K562 (cell line): ENCODE data around the gene SCAMP5. TPM values are rescaled to one million over a fixed set of nuclear protein-coding genes. Genes with fewer than 3 reads are reported as not detected.
A peak's percentile ranks its signal among the peaks of the same experiment; 100 is the strongest.

Source experiments
- ATAC-seq: fragments of 200-7000 bp; cut with Tn5 transposase; 3 replicates; pipeline ENCODE4 v1.9.1; 2020; ENCODE audit warnings: moderate library complexity
- BruUV-seq: library from RNA; stranded (reverse); fragments of 400-500 nt; replicated peaks from 2 replicates; lab custom pipeline; 2021; lab: Mats Ljungman, UMichigan
- CTCF ChIA-PET: fragments of 300-600 bp; formaldehyde crosslinking; extraction: SDS; loops from one replicate; lab custom pipeline; 2021; ENCODE audit warnings: low intra/inter-chr PET ratio; lab: Yijun Ruan, JAX
- POLR2A ChIA-PET: fragments of 300-600, 350-650 bp; sonication (Branson Sonifier 250); formaldehyde crosslinking; extraction: SDS; loops from one replicate; lab custom pipeline; 2021; ENCODE audit warnings: antibody characterized with exemption, inconsistent platforms; lab: Yijun Ruan, JAX
- DNase-seq, 4 experiments: peaks; one replicate each; pipeline versions ENCODE4 v3.0.0 to v3.0.0-alpha.2; 2011 to 2018; ENCODE audit warnings: low spot score in 3 of 4, mixed read lengths in 3 of 4; ENCODE audit errors: extremely low read depth in 1 of 4
- FAIRE-seq: peaks from 2 replicates; lab custom pipeline; 2011; peaks lifted over from hg19 to GRCh38; lab: Jason Lieb, UNC
- H2AFZ ChIP-seq: 2 replicates; pipeline ENCODE4 v1.6.0; 2011; ENCODE audit warnings: low read depth, low read length, control low read depth, inconsistent platforms
- H3K27ac ChIP-seq: fragments of 200-600 bp; 3 replicates; pipeline ENCODE4 v1.8.0; 2011; ENCODE audit warnings: low read depth, mild to moderate bottlenecking, control low read depth, inconsistent platforms, low read length, moderate library complexity, mixed read lengths; ENCODE audit errors: extremely low read depth
- H3K27me3 ChIP-seq, 2 experiments: fragments of 300-600 bp in 1 of 2; 2 replicates in 1 of 2; 3 replicates in 1 of 2; pipeline versions ENCODE4 v1.6.0 to v1.8.0; 2011; ENCODE audit warnings: inconsistent platforms in 2 of 2, low read length in 2 of 2, mild to moderate bottlenecking in 1 of 2, mixed read lengths in 1 of 2, moderate library complexity in 1 of 2; ENCODE audit not compliant: control insufficient read depth in 2 of 2, insufficient read depth in 2 of 2
- H3K36me3 ChIP-seq: fragments of 300-600 bp; 3 replicates; pipeline ENCODE4 v1.8.0; 2011; ENCODE audit warnings: mild to moderate bottlenecking, low read length, inconsistent platforms; ENCODE audit not compliant: control insufficient read depth, insufficient read depth
- H3K4me1 ChIP-seq, 2 experiments: fragments of 200-600 bp in 1 of 2; replicated peaks in 1 of 2; 2 replicates in 1 of 2; 3 replicates in 1 of 2; pipeline versions ENCODE4 v1.5.1 to v1.8.0; 2011; ENCODE audit warnings: inconsistent platforms in 2 of 2, low read length in 2 of 2, mild to moderate bottlenecking in 1 of 2, mixed read lengths in 1 of 2, moderate library complexity in 1 of 2; ENCODE audit not compliant: control insufficient read depth in 2 of 2, insufficient read depth in 2 of 2
- H3K4me2 ChIP-seq: 2 replicates; pipeline ENCODE4 v1.6.1; 2011; ENCODE audit warnings: low read length, control low read depth, inconsistent platforms, mixed read lengths; ENCODE audit not compliant: insufficient read depth
- H3K4me3 ChIP-seq: fragments of 200-600 bp; sonication (generic), shearing (Covaris generic); 2 replicates; pipeline ENCODE4 v1.5.1; 2016; ENCODE audit warnings: control low read depth, inconsistent platforms
- H3K79me2 ChIP-seq: fragments of 200-600 bp; 3 replicates; pipeline ENCODE4 v1.8.0; 2011; ENCODE audit warnings: low read length, inconsistent platforms; ENCODE audit not compliant: control insufficient read depth, insufficient read depth
- H3K9ac ChIP-seq, 2 experiments: 2 replicates each; pipeline versions ENCODE4 v1.6.0 to v1.6.1; 2011; ENCODE audit warnings: low read depth in 2 of 2, low read length in 2 of 2, control low read depth in 1 of 2, inconsistent platforms in 1 of 2, mild to moderate bottlenecking in 1 of 2, mixed read lengths in 1 of 2; ENCODE audit not compliant: insufficient read depth in 1 of 2
- H3K9me1 ChIP-seq: one replicate; pipeline ENCODE4 v1.6.0; 2011; ENCODE audit warnings: inconsistent platforms, mild to moderate bottlenecking, low read length, moderate library complexity; ENCODE audit not compliant: control insufficient read depth, insufficient read depth
- H3K9me3 ChIP-seq: replicated peaks from 2 replicates; pipeline ENCODE4 v1.5.1; 2011; ENCODE audit warnings: low read depth, low read length, inconsistent platforms; ENCODE audit not compliant: control insufficient read depth, insufficient read depth
- H4K20me1 ChIP-seq: replicated peaks from 2 replicates; pipeline ENCODE4 v1.6.1; 2011; ENCODE audit warnings: low read length, inconsistent platforms, mixed read lengths; ENCODE audit not compliant: control insufficient read depth, insufficient read depth
- BCLAF1 ChIP-seq, 2 experiments: fragments of 450-650 bp in 1 of 2; IDR thresholded peaks; 2 replicates each; pipeline ENCODE4 v1.6.1; 2011 to 2017; ENCODE audit warnings: low read depth in 2 of 2, antibody characterized with exemption in 1 of 2, borderline replicate concordance in 1 of 2, low read length in 1 of 2, mild to moderate bottlenecking in 1 of 2, mixed read lengths in 1 of 2; ENCODE audit not compliant: control insufficient read depth in 1 of 2
- CEBPB ChIP-seq: fragments of 450-650 bp; IDR thresholded peaks from 2 replicates; pipeline ENCODE4 v1.6.1; 2016; ENCODE audit warnings: missing genetic modification characterization, missing compliant biosample characterization
- ELF1 ChIP-seq: fragments of 200-800 bp; sonication (Bioruptor generic); IDR thresholded peaks from 2 replicates; pipeline ENCODE4 v1.6.1; 2016; ENCODE audit warnings: missing genetic modification characterization, missing compliant biosample characterization
- EP400 ChIP-seq: fragments of 450-650 bp; IDR thresholded peaks from 2 replicates; pipeline ENCODE4 v1.6.1; 2017; ENCODE audit warnings: antibody characterized with exemption, mild to moderate bottlenecking, moderate library complexity
- FOXM1 ChIP-seq, 2 experiments: fragments of 450-650 bp in 1 of 2; sonication (generic) in 1 of 2; formaldehyde crosslinking in 1 of 2; IDR thresholded peaks; 2 replicates each; pipeline versions ENCODE4 v1.6.1 to v1.9.0; 2017 to 2022; ENCODE audit warnings: low read depth in 2 of 2, mild to moderate bottlenecking in 2 of 2, missing genetic modification reagents in 1 of 2, moderate library complexity in 1 of 2
- KLF13 ChIP-seq: fragments of 450-650 bp; IDR thresholded peaks from 2 replicates; pipeline ENCODE4 v1.6.1; 2016; ENCODE audit warnings: missing genetic modification characterization, low read depth, mild to moderate bottlenecking, missing compliant biosample characterization, moderate library complexity, borderline replicate concordance
- MYC ChIP-seq, 2 experiments: fragments of 250-450 bp in 1 of 2; sonication (Bioruptor Pico) in 1 of 2; IDR thresholded peaks; 2 replicates each; pipeline versions ENCODE4 v1.5.1 to v1.6.1; 2012 to 2021; ENCODE audit warnings: low read depth in 2 of 2, borderline replicate concordance in 1 of 2, improper control_type of control experiment in 1 of 2, low read length in 1 of 2, mild to moderate bottlenecking in 1 of 2, moderate library complexity in 1 of 2
- NFIX ChIP-seq: fragments of 250-450 bp; sonication (Bioruptor Pico); IDR thresholded peaks from 2 replicates; pipeline ENCODE4 v1.4.0; 2020; ENCODE audit warnings: low read depth, mild to moderate bottlenecking, moderate library complexity
- PCBP2 ChIP-seq: fragments of 200-400 bp; formaldehyde crosslinking; IDR thresholded peaks from 2 replicates; pipeline ENCODE4 v1.6.1; 2018; ENCODE audit warnings: low read length, low read depth, mild to moderate bottlenecking, moderate library complexity; ENCODE audit not compliant: poor library complexity, severe bottlenecking
- PRMT5 ChIP-seq: sonication (generic); formaldehyde crosslinking; IDR thresholded peaks from 2 replicates; pipeline ENCODE4 v1.5.0; 2020; ENCODE audit warnings: missing genetic modification reagents
- SMAD2 ChIP-seq: fragments of 150-350 bp; IDR thresholded peaks from 2 replicates; pipeline ENCODE4 v1.6.1; 2014; ENCODE audit warnings: low read depth, mild to moderate bottlenecking, low read length
- ZKSCAN3 ChIP-seq: fragments of 250-450 bp; sonication (Bioruptor Pico); IDR thresholded peaks from 2 replicates; pipeline ENCODE4 v1.4.0; 2020
- ZNF263 ChIP-seq: sonication (generic); formaldehyde crosslinking; IDR thresholded peaks from 2 replicates; pipeline ENCODE4 v1.8.0; 2022; ENCODE audit warnings: mild to moderate bottlenecking, missing genetic modification reagents, borderline replicate concordance
- ZNF644 ChIP-seq: fragments of 200-800 bp; sonication (Bioruptor generic); IDR thresholded peaks from 2 replicates; pipeline ENCODE4 v1.6.1; 2016; ENCODE audit warnings: low read depth, missing genetic modification characterization, missing compliant biosample characterization
- WGBS: fragments of 100-300 bp; shearing (Covaris generic); methylation state at CpG from one replicate; pipeline ENCODE4 v1.1.6; 2016; ENCODE audit warnings: low coverage, mixed read lengths; ENCODE audit not compliant: insufficient coverage; ENCODE audit errors: missing lambda C conversion rate; 5-methylcytosine and 5-hydroxymethylcytosine counted together
- in situ Hi-C: fragments of 300-500 bp; cut with MboI; formaldehyde crosslinking; loops from 4 replicates; pipeline ENCODE4 v1.15.0; 2018; ENCODE audit warnings: inconsistent platforms, mixed read lengths
- intact Hi-C: fragments of 100-400 bp; cut with micrococcal nuclease; formaldehyde crosslinking; loops from 2 replicates; pipeline ENCODE4 v1.14.2; 2022
- polyA plus RNA-seq, 8 experiments: library from polyadenylated mRNA; depleted of rRNA in 4 of 8; stranded (reverse) in 5 of 8; unstranded in 3 of 8; fragments of >200 nt; fragmentation: Nextera tagmentation in 2 of 8; fragmentation: Illumina TruSeq in 1 of 8; extraction: Ambion mirVana in 2 of 8; extraction: Trizol in 1 of 8; gene quantifications; 2 replicates each; pipeline versions ENCODE4 v1.2.1 to v1.2.3, GENCODE V29; 2011 to 2014; ENCODE audit warnings: inconsistent platforms in 1 of 8, missing spikeins in 1 of 8
- total RNA-seq, 7 experiments: library from RNA; depleted of rRNA in 6 of 7; stranded (reverse); fragments of >200 nt in 6 of 7; fragmentation: Illumina TruSeq in 2 of 7; extraction: Trizol in 2 of 7; gene quantifications; 2 replicates each; pipeline versions ENCODE4 v1.2.1 to v1.2.3, GENCODE V29; 2011 to 2021; ENCODE audit warnings: low replicate concordance in 1 of 7
- TF ChIP-seq, protein P1 (sequence below): IDR thresholded peaks from 2 replicates; pipeline ENCODE4 v1.6.1; 2011; ENCODE audit warnings: borderline replicate concordance, low read depth, mild to moderate bottlenecking, moderate library complexity, low read length; ENCODE audit not compliant: insufficient read depth, poor library complexity, severe bottlenecking

The SCAMP5 gene
- total and polyA plus RNA-seq, 9 of the 15 experiments (the other 6 are each of a cell fraction or from before 2014, with no cell fraction given) = 0.09 to 0.29 (median 0.19) TPM; not detected in 5

GRCh38 chr15:75065851-75066509, 70.6 kb downstream of the SCAMP5 start:
- Histone ChIP-seq H3K27me3 (peaks cover 0 to 14% of the 10 kb centered on the region in 2 experiments; a peak in 2 of 5 replicates), H3K27ac (peak overlapping the region; percentile 26; the same call in 1 of the 3 replicates), H4K20me1 (peaks cover 10% of the 10 kb centered on the region), H3K79me2 (no peaks in the 10 kb centered on the region), H3K4me2 (peak overlapping the region; percentile 8; the same call in 1 of the 2 replicates), H3K9ac (no peak overlapping the region), H3K36me3 (no peaks in the 10 kb centered on the region), H3K4me1 (peaks cover 6 to 24% of the 10 kb centered on the region in 2 experiments; a peak in 4 of 5 replicates), H3K9me3 (no peaks in the 10 kb centered on the region), H3K4me3 (no peak overlapping the region), H3K9me1 (no peaks in the 10 kb centered on the region), H2AFZ (no peak overlapping the region)
- intact Hi-C loops = loop anchor here (1.0 to 5.0 kb wide), 2 partner anchors 23 to 96 kb away; no protein-coding TSS in a partner anchor
- WGBS = 0% methylated on average over 6 of the region's 6 CpGs
- peak; percentile 98 for FAIRE-seq
- POLR2A ChIA-PET = interaction anchor here (0.7 to 3.0 kb wide), 11 partner anchors 8 to 1118 kb away, joined by 3 to 16 read pairs (median 5); no protein-coding TSS in a partner anchor
- peak; percentile 79 to 95 (median 86) for DNase-seq
- no TSS peak for BruUV-seq
- in situ Hi-C loops = no loop called here
- CTCF ChIA-PET = no interaction called here
- peak; percentile 91 for ATAC-seq
- TF ChIP-seq ZNF263 (no peak), NFIX (CRISPR knock-in tag) (no peak), FOXM1 (IDR thresholded peaks at IDR 0.05; ENCODE audit: low read depth) (peak; percentile 99), FOXM1 (CRISPR knock-in tag; IDR thresholded peaks at IDR 0.05; ENCODE audit: low read depth) (no peak), MYC (IDR thresholded peaks at IDR 0.05; ENCODE audit: low read depth, low read length) (peak; percentile 62), MYC (CRISPR knock-in tag; IDR thresholded peaks at IDR 0.05; ENCODE audit: borderline replicate concordance, low read depth) (no peak), BCLAF1 (IDR thresholded peaks at IDR 0.05; ENCODE audit: borderline replicate concordance in 1 of 2, control insufficient read depth in 1 of 2, low read depth in 2 of 2, low read length in 1 of 2) (no peak), SMAD2 (no peak), ELF1 (tag) (no peak), KLF13 (tag) (peak; percentile 73; the same call in 1 of the 2 replicates), PRMT5 (CRISPR knock-in tag) (no peak), ZNF644 (tag) (peak; percentile 98), PCBP2 (no peak), CEBPB (tag) (no peak), EP400 (peak; percentile 73), ZKSCAN3 (CRISPR knock-in tag) (no peak)
- TF ChIP-seq, protein P1, sequence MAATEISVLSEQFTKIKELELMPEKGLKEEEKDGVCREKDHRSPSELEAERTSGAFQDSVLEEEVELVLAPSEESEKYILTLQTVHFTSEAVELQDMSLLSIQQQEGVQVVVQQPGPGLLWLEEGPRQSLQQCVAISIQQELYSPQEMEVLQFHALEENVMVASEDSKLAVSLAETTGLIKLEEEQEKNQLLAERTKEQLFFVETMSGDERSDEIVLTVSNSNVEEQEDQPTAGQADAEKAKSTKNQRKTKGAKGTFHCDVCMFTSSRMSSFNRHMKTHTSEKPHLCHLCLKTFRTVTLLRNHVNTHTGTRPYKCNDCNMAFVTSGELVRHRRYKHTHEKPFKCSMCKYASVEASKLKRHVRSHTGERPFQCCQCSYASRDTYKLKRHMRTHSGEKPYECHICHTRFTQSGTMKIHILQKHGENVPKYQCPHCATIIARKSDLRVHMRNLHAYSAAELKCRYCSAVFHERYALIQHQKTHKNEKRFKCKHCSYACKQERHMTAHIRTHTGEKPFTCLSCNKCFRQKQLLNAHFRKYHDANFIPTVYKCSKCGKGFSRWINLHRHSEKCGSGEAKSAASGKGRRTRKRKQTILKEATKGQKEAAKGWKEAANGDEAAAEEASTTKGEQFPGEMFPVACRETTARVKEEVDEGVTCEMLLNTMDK = no peak
